ENCODE data around the gene MAG. TPM values are rescaled to one million over a fixed set of nuclear protein-coding genes. Genes with fewer than 3 reads are reported as not detected.
A peak's percentile ranks its signal among the peaks of the same experiment; 100 is the strongest.

The MAG gene
- total and polyA plus RNA-seq, 2 of the 13 experiments (the other 11 are each of a cell fraction or from before 2014, with no cell fraction given) = 0.20 to 1.3 TPM

GRCh38 chr19:35248310-35249145, 43.4 kb upstream of the MAG start, which contains the start of gene LSR (continued):
- TF ChIP-seq THAP9 (CRISPR knock-in tag; IDR thresholded peaks at IDR 0.05; ENCODE audit: borderline replicate concordance) = peak; percentile 72; the same call in 1 of the 2 replicates
- peak; percentile 96 for TF ChIP-seq DR1 (CRISPR knock-in tag; IDR thresholded peaks at IDR 0.05)
- peak; percentile 85; the same call in 1 of the 2 replicates for TF ChIP-seq ZNF772 (CRISPR knock-in tag; IDR thresholded peaks at IDR 0.05)
- peak; percentile 84; the same call in 1 of the 2 replicates for TF ChIP-seq STAT5B (CRISPR knock-in tag; IDR thresholded peaks at IDR 0.05)
- TF ChIP-seq ZBTB39 (CRISPR knock-in tag; IDR thresholded peaks at IDR 0.05) = 0 out of 2 replicates have a peak, but pooled peaks have one; percentile 36
- TF ChIP-seq ATAD3A (CRISPR knock-in tag; IDR thresholded peaks at IDR 0.05) = no peak
- TF ChIP-seq ZNF326 (CRISPR knock-in tag; IDR thresholded peaks at IDR 0.05; ENCODE audit: borderline replicate concordance) = no peak
- TF ChIP-seq DMAP1 (CRISPR knock-in tag; IDR thresholded peaks at IDR 0.05) = peak; percentile 81
- no peak; the same call in 1 of the 2 replicates for TF ChIP-seq HOMEZ (CRISPR knock-in tag; IDR thresholded peaks at IDR 0.05; ENCODE audit: low read depth)
- TF ChIP-seq JUN (CRISPR knock-in tag; IDR thresholded peaks at IDR 0.05) = 0 out of 2 replicates have a peak, but pooled peaks have one; percentile 34
- TF ChIP-seq EZH2 (conservative IDR thresholded peaks at IDR 0.05; ENCODE audit: low read depth, low read length) = no peak
- peak; percentile 39; the same call in 1 of the 2 replicates for TF ChIP-seq POGZ (CRISPR knock-in tag; IDR thresholded peaks at IDR 0.05)
- TF ChIP-seq ZNF552 (CRISPR knock-in tag; IDR thresholded peaks at IDR 0.05; ENCODE audit: borderline replicate concordance) = peak; percentile 52; the same call in 1 of the 2 replicates
- TF ChIP-seq FUBP1 (CRISPR knock-in tag; IDR thresholded peaks at IDR 0.05; ENCODE audit: borderline replicate concordance) = no peak
- TF ChIP-seq ZNF660 (CRISPR knock-in tag; IDR thresholded peaks at IDR 0.05; ENCODE audit: borderline replicate concordance, low read depth) = no peak
- TF ChIP-seq ZSCAN20 (CRISPR knock-in tag; IDR thresholded peaks at IDR 0.05; ENCODE audit: borderline replicate concordance) = peak; percentile 49; the same call in 1 of the 2 replicates
- peak; percentile 78 for TF ChIP-seq GABPA (IDR thresholded peaks at IDR 0.05; ENCODE audit: low read depth, low read length)
- peak; percentile 92 for TF ChIP-seq GABPA (CRISPR knock-in tag; IDR thresholded peaks at IDR 0.05; ENCODE audit: low read depth)
- TF ChIP-seq PLRG1 (conservative IDR thresholded peaks at IDR 0.05) = no peak
- peak; percentile 98; the same call in 1 of the 2 replicates for TF ChIP-seq PCBP1 (IDR thresholded peaks at IDR 0.05; ENCODE audit: borderline replicate concordance, low read depth, low read length)
